GM18519 (cell line): ENCODE measurements around the gene TMEM161A.
A peak's percentile ranks its signal among the peaks of the same experiment; 100 is the strongest.
"Not testable (repeated sequence)": the region's sequence is repeated elsewhere in the genome, so short reads cannot be mapped to it uniquely, and the experiment has no call there.

Experiments
- ATAC-seq: cut with Tn5 transposase; IDR thresholded peaks from one replicate; pipeline ENCODE4 v1.9.1; 2021; ENCODE audit warnings: mild to moderate bottlenecking, moderate library complexity; ENCODE audit not compliant: unreplicated experiment, low FRiP score

Gene TMEM161A

DNA sequence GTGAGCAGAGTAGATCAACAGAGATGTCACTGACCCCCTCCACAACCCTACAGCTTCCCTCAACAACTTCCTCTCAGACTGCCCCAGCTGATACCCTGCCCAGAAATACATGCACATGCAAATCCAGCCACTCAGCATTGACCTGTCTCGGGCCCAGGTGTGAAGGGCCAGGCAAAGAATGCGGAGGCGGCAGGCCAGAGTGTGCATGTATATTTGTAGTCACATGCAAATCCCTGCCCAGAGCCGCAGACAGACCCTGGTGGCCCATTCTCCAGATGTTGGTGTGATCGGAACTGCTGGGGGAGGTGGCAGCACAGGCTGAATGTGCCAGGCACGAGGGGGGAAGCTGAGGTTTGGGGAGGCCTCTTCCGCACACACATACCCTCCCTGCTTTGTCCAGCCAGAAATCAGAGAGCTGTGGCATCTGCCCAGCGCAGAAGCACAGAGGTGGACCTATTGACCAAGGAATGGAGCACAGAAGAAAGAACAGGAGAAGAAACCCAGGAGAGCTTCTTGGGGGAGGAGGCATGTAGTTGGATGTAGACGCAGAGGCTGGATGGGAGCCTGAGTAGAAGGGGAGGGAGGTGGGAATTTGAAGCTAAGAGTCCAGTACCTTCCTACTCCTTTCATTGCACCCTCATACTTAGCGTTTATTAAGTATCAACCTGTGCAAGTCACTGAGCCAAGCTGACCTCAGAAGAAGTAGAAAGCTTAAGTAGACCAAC is 17.4 kb upstream of the TMEM161A start:
- peak; percentile 49 for ATAC-seq

- ATAC-seq = no peak
These were observed 16.7 kb upstream of the TMEM161A start for GRCh38 chr19:19154768-19155494.

DNA sequence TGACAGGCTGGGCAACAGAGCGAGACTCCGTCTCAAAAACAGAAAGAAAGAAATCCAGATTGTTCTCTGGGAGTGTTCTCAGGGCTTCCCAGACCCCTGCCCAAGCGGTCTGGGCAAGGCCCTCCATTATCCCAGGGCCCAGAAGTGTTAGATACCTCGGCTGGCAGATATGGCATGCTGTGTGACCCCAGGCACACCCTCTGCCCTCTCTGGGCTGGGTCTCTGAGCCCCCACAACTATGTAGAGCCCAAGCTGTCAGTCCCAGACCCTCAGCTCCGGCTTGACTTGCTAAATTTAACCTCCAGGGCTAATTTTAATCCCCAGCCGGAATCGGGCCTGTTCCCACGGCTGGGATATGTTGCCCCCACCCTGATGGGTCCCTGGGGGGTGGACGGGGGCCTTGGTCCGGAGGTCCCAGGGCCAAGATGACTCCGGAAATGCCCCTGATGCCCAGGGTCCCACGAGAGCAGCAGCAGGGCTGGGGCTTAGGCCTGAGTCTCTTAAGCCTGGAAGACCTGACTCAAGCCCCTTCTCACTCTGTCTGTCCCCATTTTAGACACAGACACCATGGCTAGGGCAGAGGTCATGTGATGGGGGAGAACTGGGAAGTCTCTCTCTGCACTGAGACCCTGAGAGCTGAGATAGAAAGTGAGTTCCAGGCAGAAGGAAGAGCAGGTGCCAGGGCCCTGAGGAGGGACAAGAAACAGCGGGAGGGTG is 14.5 kb upstream of the TMEM161A start:
- no peak for ATAC-seq

DNA sequence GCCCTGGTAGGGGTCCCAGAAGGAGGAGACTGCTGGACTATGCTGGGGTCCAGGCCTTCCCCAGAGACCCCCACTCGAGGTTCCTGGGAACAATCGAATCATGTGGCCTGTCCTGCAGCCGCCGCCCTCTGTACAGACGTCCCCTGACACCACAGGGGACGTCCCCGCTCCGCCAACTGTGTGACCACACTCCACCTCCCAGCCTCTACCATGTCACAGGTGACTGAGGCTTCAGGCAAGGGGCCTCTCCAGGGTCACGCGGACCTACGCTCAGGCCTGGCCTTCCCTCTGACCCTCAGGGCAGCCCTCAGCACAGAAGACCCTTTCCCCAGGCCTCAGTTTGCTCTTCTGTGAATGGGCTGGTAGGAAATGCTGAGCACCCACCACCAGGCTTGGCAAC is 13.1 kb upstream of the TMEM161A start:
- ATAC-seq = no peak

GRCh38 chr19:19149435-19149834 is 11.2 kb upstream of the TMEM161A start:
- ATAC-seq = no peak

- not testable (repeated sequence) for ATAC-seq
These were observed 10.2 kb upstream of the TMEM161A start for GRCh38 chr19:19148504-19148903.

- no peak for ATAC-seq
These were observed 9.1 kb upstream of the TMEM161A start for GRCh38 chr19:19147344-19147743.

DNA sequence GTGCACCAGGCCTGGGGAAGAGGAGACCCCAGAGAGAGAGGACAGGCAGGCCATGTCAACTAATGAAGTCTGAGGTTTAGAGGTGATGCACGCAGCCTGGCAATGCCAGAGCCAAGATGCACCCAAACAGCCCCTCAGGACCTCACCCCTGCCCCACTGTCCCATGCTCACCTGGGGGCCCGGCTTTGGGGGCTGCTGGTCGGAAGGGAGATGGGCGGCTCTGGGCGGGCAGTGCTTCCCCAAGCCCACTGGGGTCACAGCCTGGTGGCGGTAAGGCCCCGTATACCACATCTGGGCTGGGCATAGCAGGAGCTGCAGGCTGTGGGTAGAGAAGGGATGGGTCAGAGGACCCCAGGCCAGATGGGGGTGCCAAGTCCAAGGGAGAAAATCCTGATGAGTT is 8.6 kb upstream of the TMEM161A start:
- no peak for ATAC-seq

DNA sequence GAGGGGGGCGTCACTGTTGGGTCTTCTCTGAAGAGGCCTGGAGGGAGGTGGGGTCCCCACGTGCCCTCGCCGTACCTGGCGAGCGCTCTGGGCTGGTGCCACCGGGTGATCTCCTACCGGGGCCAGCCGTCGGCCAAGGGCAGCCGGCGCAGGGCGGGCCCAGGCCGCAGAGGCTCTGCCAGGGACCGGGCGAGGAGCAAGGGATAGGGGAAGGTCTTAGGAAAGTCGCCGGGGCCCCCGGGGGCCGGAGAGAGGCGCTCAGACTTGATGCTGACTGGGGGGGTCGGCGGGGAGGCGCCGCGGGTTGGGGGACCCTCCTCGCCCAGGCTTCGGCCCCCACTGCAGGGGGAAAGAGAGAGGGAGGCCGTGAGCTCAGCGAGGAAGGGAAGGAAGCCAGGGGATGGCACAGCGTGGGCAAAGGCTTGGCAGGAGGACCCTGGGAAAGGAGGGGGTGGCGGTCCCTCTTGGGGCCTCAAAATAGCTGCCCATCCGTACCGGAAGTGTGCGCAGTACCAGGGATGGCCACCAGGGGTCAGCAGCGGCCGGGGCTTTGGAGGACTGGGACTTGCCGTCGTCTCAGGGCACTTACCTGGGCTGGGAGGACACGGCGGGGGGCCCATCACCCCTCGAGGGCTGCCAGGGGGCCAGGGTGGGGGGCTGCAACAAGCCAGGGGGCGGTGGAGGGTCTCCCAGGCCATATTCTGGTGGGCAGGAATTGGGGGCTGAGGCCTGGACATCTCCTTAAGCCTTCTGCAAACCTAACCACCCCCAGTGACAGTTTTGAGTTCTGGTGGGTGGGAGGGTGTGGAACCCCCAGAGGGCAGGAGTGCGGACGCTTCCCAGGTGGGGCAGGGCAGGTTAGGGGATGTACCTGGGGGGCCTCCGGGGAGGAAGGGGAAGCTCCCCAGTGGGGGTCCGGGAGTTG is 7.7 kb upstream of the TMEM161A start:
- ATAC-seq = no peak

DNA sequence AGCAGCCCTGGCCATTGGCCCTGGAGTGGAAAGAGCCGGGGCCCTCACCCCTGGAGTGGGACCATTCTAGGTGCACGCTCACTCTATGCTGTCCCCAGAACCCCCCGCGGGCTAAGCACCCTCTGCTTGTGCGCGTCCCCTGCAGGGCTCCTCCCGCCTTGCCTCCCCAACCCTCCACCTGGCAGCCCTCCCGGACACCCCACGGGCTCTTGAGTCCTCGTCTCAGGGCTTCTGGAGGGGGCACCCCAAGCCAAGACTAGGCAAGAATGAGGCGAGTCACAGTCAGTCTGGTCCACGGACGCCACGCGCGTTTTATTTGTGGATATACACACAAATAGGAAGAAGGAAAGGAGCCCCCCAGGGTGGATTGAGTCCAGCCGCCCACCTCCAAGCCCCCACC is 7.0 kb upstream of the TMEM161A start:
- ATAC-seq = no peak

DNA sequence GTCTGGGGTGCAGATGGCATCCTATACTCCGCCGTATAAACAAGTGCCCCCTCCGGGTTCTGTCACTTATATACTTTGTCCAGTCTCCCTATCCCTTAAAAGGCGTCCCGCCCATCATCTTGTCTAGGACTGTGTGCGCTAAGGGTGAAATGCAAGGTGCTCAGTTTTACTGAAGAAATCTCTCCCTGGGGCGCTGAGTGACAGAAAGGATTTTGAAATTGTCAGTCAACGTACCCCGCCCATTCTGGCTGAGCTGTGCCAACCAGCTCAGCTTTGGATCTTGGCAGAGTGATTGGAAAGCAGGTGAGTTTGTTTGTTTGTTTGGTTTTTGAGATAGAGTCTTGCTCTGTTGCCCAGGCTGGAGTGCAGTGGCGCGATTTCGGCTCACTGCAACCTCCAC is 4.1 kb upstream of the TMEM161A start:
- no peak for ATAC-seq

GRCh38 chr19:19140476-19140875 is 2.2 kb upstream of the TMEM161A start:
- ATAC-seq = no peak

DNA sequence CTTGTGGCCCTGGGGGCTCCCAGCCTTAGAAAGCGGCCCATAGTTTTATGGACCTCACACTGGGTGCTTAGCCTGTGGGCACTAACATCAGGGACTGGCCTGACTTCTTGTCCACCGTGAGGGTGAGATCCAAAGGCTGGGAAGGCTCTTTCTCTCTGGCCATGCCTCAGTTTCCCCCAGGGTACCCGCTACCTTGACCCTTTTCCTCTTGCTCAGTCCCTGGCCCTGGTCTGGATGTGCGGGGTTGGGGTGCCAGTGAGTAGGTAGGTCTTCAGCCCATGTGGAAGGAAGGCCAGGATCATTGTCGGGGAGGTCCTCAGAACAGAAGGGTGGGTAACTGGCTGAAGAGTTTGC is 1.6 kb upstream of the TMEM161A start:
- ATAC-seq = no peak

DNA sequence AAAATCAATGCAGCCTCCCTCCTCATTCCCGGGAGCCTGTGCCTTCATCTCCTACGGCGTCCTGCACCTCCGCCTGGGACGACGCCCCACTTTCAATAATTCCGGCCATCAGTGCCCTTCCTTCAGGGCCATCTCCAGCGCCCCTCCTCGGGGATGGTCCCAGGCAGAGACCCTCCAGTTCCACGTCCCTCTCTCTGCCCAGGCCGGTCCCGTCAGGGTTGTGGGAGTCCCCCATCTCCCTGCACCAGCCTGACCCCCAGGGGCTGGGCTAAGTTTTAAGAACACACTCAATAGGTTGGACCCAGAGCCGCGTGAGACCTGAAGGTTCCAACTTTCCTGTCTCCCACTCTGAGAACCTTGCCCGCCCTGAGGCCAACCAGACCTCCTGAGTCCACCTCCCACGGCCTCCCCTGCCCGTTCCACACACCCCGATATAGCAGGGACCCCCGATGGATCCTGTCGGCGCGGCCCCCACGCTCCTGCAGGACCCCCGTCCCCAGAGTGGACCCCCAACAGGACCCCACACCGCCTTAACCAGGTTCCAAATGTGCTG is 646 bp downstream of the TMEM161A start:
- no peak for ATAC-seq

GRCh38 chr19:19135713-19136112 is 2.6 kb downstream of the TMEM161A start:
- ATAC-seq = not testable (repeated sequence)

DNA sequence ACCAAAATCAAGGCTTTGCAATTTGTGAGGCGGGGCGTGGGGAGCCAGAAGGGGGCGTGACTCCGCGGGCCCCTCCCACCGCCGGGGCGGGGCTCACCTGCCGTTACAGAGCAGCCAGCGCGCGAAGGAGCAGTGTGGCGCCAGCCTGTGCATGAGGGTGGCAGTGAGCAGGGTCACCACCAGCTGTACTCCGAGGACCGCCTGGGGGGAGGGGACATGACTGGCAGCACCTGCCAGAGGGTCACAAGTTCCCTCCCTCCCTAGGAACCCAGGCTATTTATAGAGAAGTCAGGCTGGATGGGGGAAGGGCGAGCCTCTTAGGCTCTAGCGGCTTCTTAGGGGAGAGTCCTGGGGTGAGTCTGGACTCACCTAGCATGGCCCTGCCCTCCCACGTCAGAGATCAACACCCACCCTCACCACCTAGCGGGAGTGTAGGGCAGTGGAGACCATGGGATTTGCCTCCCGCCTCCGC is 3.6 kb downstream of the TMEM161A start:
- ATAC-seq = no peak

- no peak for ATAC-seq
These were observed 4.3 kb downstream of the TMEM161A start for GRCh38 chr19:19133985-19134384.

DNA sequence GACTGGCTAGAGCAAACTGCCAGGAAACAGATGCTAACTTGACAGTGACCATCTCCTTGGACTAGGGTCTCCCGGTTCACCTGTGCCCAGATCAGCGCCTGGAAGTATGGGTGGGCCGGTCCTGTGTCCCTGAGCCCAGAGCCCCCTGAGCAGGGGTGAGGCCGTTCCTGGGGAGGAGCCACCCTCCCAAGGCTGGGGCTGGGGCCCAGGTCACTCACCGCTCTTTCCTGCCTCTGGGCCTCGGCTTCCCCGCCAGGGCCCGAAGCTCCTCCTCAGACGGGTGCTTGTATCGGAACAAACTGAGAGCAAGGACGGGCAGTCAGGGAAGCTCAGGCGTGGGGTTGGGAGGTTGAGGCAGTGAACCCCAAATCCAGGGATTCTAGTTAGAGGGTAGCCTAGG is 5.4 kb downstream of the TMEM161A start:
- no peak for ATAC-seq

DNA sequence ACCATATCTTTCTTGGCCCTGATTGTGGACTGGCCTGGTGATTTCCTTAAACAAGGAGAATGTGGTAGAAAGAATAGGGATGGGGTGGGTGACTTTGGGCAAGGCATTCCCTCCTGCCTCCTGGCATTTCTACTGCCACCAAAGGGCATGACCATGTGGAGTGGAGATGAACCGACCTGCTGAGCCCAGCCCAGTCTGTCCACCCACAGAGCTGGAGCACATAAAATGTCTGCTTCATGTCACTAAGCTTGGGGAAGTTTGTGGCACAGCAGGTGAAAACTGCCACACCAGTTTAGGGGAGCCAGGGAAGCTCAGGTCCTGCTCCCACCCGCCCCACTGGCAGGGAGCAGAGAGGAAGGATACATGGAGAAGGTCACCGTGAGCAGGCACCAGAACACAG is 6.3 kb downstream of the TMEM161A start:
- no peak for ATAC-seq

DNA sequence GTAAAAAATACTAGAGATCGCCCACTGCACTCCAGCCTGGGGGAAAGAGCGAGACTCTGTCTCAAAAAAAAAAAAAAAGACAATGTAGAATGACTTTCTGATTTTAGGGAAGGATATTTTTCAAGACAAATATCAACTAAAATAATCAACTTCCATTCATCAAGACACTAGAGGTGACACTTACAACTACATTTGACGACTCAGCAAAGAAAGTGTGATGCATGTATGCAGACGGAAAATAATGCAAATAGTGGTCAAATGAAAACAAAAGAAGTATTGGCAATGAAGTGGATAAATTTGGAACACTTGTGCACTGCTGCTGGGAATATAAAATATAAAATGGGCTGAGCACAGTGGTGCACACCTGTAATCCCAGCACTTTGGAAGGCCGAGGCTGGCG is 12.2 kb downstream of the TMEM161A start:
- no peak for ATAC-seq
